ENCODE results near the gene SLC6A11. TPM values are rescaled to one million over a fixed set of nuclear protein-coding genes. Genes with fewer than 3 reads are reported as not detected.

SLC6A11 gene
- total RNA-seq, 1 experiment from 2014 or later, result 1.5 TPM

DNA sequence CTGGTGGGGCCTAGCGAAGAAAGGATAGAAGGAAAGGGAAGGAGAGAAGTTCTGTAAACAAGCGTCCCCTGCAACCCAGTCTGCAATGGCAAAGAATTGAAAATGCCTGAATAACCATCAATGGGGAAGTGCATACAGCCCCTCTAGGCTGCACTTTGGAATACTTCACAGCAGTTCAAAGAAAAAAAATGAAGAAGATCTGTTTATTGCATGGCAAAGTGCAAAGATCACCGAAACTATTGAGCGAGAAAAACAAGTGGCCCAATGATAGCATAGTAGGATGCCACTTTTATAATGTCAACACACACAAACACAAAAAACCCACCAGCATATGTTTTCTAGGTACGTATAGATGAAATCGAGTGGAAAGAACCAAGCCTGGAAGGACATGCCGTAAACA is 162.9 kb downstream of the SLC6A11 start:
- Histone ChIP-seq H3K79me2 (ENCODE audit: insufficient read depth, low read length) (no peaks in the 10 kb centered on the region), H4K20me1 (ENCODE audit: control insufficient read depth, insufficient read depth, insufficient read length) (no peaks in the 10 kb centered on the region), H3T11ph (ENCODE audit: low read length) (no peak overlapping the region), H3K14ac (ENCODE audit: insufficient read depth, low read length) (no peak overlapping the region), H4K8ac (replicated peaks; ENCODE audit: insufficient read length, low read depth, low read length) (no peak overlapping the region), H3K23me2 (ENCODE audit: insufficient read length, low read depth, low read length, poor library complexity, severe bottlenecking) (no peaks in the 10 kb centered on the region), H3K23ac (ENCODE audit: insufficient read length, low read depth, low read length) (no peak overlapping the region), H3K27me3 (ENCODE audit: insufficient read depth, low read length) (no peaks in the 10 kb centered on the region), H3K79me1 (ENCODE audit: insufficient read depth, low read depth, low read length, poor library complexity, severe bottlenecking) (no peaks in the 10 kb centered on the region), H2BK12ac (ENCODE audit: insufficient read length, low read depth, low read length) (no peak overlapping the region), H2BK5ac (ENCODE audit: insufficient read length, low read length) (no peak overlapping the region), H3K27ac (ENCODE audit: insufficient read length, low read depth, low read length) (no peak overlapping the region), H2BK15ac (ENCODE audit: low read depth, low read length) (no peak overlapping the region), H3K9me3 (ENCODE audit: control insufficient read depth, low read depth, low read length) (no peaks in the 10 kb centered on the region), H2AK5ac (ENCODE audit: insufficient read length, low read length) (no peak overlapping the region), H2BK120ac (ENCODE audit: low read depth, low read length, poor library complexity, severe bottlenecking) (no peak overlapping the region), H2AFZ (ENCODE audit: low read length) (no peak overlapping the region), H3K4me2 (ENCODE audit: insufficient read depth, insufficient read length, low read length) (no peak overlapping the region), H3K56ac (ENCODE audit: insufficient read length, low read depth, low read length) (no peak overlapping the region), H3K4me1 (ENCODE audit: insufficient read depth, low read length) (peaks cover 10% of the 10 kb centered on the region; the same call in 1 of the 2 replicates), H3K4ac (ENCODE audit: low read depth, low read length) (no peak overlapping the region), H4K5ac (ENCODE audit: insufficient read length, low read depth, low read length) (no peak overlapping the region), H2BK20ac (ENCODE audit: low read depth, low read length, poor library complexity, severe bottlenecking) (no peak overlapping the region), H3K9ac (ENCODE audit: extremely low read depth, insufficient read length, low read length) (no peak overlapping the region), H4K91ac (ENCODE audit: insufficient read length, low read depth, low read length) (no peak overlapping the region), H3K18ac (ENCODE audit: insufficient read length, low read depth, low read length) (no peak overlapping the region)
- TF ChIP-seq, protein P1, sequence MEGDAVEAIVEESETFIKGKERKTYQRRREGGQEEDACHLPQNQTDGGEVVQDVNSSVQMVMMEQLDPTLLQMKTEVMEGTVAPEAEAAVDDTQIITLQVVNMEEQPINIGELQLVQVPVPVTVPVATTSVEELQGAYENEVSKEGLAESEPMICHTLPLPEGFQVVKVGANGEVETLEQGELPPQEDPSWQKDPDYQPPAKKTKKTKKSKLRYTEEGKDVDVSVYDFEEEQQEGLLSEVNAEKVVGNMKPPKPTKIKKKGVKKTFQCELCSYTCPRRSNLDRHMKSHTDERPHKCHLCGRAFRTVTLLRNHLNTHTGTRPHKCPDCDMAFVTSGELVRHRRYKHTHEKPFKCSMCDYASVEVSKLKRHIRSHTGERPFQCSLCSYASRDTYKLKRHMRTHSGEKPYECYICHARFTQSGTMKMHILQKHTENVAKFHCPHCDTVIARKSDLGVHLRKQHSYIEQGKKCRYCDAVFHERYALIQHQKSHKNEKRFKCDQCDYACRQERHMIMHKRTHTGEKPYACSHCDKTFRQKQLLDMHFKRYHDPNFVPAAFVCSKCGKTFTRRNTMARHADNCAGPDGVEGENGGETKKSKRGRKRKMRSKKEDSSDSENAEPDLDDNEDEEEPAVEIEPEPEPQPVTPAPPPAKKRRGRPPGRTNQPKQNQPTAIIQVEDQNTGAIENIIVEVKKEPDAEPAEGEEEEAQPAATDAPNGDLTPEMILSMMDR (conservative IDR thresholded peaks at IDR 0.05), result no peak
- Mint-ChIP-seq H3K27ac (no peak overlapping the region), H3K27me3 (ENCODE audit: low read depth) (peaks cover 29% of the 10 kb centered on the region), H3K36me3 (ENCODE audit: insufficient read depth in 1 of 3, low read depth in 3 of 3) (no peaks in the 10 kb centered on the region; a peak in 1 of 7 replicates), H3K4me3 (no peak overlapping the region), H3K4me1 (peaks cover 24 to 33% of the 10 kb centered on the region in 2 experiments), H3K9me3 (no peaks in the 10 kb centered on the region)
- no peak for DNase-seq
- no CpG with 5 or more reads among the region's 7 CpGs for WGBS (ENCODE audit: extremely low coverage, insufficient read length, low lambda C conversion rate)
